Germinal center (tissue), 1 donor: Measurements from ENCODE around the gene MTFP1.
"Not testable (repeated sequence)": the region's sequence is repeated elsewhere in the genome, so short reads cannot be mapped to it uniquely, and the experiment has no call there.

Experiments used
- DNase-seq: peaks from one replicate; pipeline ENCODE4 v3.0.0; 2012; ENCODE audit warnings: mixed read lengths, low spot score

Gene MTFP1

GRCh38 chr22:30402028-30402765 is 23.4 kb upstream of the MTFP1 start:
- no peak for DNase-seq

DNA sequence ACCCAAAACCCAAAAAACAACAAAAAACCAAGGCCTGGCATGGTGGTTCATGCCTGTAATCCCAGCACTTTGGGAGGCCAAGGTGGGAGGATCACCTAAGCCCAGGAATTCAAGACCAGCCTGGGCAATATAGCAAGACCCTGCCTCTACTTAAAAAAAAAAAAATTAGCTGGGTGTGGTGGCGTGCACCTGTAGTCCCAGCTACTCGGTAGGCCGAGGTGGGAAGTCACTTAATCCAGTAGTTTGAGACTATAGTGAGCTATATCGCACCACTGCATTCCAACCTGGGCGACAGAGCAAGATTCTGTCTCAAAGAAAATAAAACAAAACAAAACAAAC is 22.8 kb upstream of the MTFP1 start:
- DNase-seq: not testable (repeated sequence)

- no peak for DNase-seq
These were observed 21.3 kb upstream of the MTFP1 start for GRCh38 chr22:30404307-30404706.

DNA sequence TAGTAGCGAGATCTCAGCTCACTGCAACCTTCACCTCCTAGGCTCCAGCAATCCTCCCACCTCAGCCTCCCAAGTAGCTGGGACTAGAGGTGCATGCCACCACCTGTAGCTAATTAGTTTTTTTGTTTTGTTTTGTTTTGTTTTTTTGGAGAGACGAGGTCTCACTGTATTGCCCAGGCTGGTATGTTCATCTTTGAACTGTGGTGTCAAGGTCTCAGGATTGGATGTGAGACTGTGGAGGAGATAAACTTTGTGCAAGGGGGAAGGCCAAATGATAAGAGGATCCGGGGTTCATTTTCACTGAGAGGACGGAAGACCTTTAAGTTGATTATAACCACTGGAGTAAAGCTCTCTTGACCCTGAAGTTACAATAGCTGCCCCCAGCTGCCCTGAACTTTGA is 19.8 kb upstream of the MTFP1 start:
- DNase-seq: no peak

DNA sequence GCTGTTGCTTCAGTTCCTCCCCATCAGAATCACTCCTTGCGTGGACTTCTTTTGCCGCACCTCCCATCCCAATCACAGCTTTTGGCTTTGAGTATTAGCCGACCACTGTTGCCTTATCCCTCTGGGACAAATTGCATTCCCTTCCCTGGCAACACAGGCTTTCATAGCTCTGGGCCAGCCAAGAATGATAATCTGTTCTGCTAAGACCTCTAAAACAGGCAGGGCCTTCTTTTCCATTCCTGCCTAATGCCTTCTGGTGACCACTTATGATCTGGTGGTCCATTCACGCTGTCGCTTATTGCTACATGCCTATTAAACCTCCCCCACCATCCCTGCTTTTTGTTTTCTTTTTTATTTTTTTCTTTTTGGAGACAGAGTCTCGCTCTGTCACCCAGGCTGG is 19.2 kb upstream of the MTFP1 start:
- DNase-seq: no peak

DNA sequence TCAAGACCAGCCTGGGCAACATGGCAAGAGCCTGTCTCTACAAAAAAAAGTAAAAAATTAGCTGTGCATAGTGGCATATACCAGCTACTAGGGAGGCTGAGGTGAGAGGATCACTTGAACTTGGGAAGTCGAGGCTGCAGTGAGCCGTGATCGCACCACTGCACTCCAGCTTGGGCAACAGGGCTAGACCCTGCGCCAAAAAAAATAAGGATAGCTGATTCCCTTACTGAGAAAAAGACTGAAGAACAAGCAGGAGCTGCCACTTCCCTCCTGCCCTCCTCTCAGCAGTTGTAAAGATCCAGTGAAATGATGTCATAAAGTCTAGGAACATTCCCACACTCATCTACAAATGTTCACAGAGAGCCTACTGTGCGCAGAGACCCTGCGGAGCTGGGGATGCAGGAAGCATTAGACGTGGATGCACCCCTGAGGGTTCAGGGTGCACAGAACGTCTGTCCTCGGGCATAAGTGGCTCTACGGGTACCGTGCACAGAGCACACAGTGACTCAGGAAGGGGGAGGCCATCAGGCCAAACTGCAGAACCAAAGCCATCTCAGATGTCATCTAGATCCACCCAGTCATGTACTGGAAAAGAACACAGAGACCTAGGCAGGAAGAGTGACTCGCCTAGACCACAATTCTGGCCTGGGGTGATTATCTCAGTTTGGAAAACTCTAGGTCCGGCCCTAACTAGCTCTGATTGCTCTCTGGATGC is 17.0 kb upstream of the MTFP1 start:
- DNase-seq: no peak

- DNase-seq: no peak
These were observed 13.8 kb upstream of the MTFP1 start for GRCh38 chr22:30411780-30412179.

DNA sequence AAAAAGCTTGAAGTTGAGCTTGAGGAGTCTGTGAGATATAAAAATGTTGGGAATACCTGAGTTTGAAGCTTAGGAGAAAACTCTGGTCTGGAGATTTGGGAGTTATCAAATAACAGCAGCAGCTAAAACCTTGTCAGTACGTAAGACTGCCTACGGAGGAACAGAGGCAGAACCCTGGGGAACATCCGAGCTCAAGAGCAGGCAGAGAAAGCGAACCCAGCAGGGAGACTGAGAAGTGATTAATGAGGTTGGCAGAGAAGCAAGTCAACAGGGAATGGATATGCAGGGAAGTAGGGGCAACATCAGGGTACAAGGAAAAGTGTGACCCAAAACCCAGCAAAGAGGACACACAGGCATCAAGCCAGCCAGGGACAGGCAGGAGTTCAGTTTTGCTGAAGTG is 12.6 kb upstream of the MTFP1 start:
- DNase-seq: no peak

- DNase-seq: no peak
These were observed 11.6 kb upstream of the MTFP1 start for GRCh38 chr22:30413745-30414524.

DNA sequence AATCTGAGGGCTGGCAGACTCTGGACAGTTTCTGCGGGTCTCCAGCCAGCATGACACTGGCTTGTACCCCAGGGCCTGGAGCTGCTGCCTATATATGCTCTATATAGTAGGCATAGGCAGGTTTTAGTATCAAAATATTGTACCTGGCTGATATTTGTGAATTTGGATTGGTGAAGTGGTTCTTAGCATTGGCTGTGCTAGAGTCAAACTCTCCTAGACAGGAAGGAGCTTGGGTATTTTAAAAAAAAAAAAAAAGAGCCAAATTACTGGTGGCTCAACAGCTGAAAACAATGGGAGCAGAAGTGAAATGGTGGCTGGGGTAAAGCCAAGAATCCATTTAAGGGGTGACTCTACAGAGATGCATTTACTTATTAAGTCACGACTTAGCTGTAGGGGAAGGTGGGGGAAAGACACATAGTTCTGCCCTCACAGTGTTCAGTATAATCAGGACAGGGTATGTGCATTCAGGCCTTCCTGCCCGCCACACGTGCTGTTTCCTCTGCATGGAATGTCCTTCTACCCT is 11.0 kb upstream of the MTFP1 start:
- no peak for DNase-seq

GRCh38 chr22:30416403-30416802 is 9.2 kb upstream of the MTFP1 start:
- no peak for DNase-seq

DNA sequence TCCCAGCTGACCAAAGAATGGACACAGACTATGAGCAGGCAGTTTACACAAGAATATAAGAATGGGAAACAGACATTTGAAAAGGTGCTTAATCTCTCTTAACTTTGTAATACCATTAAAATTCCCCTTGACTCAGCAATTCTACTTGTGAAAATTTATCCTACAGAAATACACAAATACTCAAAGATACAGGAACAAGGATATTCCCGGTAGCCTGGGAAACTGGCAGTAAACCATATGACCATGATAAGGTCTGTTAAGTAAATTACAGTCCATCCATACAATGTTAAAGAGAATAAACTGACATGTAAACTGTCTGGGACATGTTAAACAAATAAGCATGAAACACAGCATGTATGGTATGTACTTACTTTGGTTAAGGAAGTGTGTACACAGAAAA is 8.7 kb upstream of the MTFP1 start:
- no peak for DNase-seq

- DNase-seq: no peak
These were observed 5.0 kb upstream of the MTFP1 start for GRCh38 chr22:30420347-30421125.

DNA sequence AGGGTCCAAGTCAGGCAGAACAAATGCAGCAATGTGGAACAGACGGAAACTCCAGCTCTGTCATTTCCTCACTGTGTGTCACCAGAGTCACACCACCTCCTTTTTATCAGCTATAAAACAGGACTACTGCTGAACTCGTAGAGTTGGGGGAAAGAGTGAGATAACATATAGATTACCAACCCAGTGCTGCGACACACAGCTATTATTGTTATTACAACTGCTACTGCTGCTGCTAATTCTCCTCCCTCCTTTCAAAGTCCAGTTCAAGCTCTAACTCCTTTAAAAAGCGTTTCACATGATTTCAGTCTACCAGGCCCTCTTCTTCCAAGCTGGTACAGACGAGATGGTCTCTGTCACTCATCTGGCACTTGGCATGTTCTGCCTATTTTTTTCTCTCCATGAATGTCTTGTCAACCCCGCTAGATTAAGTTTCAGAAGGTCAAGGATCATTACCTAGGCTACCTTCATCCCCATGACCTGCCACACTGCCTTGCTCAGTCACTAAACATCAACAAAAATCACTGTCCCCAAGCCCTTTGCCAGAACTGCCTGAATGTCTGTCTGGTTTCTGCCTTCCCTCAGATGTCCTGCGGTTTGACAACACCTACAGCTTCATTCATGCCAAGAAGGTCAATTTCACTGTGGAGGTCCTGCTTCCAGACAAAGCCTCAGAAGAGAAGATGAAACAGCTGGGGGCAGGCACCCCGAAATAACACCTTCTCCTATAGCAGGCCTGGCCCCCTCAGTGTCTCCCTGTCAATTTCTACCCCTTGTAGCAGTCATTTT is 3.7 kb upstream of the MTFP1 start:
- no peak for DNase-seq

- no peak for DNase-seq
These were observed 2.9 kb upstream of the MTFP1 start for GRCh38 chr22:30422481-30423300.

DNA sequence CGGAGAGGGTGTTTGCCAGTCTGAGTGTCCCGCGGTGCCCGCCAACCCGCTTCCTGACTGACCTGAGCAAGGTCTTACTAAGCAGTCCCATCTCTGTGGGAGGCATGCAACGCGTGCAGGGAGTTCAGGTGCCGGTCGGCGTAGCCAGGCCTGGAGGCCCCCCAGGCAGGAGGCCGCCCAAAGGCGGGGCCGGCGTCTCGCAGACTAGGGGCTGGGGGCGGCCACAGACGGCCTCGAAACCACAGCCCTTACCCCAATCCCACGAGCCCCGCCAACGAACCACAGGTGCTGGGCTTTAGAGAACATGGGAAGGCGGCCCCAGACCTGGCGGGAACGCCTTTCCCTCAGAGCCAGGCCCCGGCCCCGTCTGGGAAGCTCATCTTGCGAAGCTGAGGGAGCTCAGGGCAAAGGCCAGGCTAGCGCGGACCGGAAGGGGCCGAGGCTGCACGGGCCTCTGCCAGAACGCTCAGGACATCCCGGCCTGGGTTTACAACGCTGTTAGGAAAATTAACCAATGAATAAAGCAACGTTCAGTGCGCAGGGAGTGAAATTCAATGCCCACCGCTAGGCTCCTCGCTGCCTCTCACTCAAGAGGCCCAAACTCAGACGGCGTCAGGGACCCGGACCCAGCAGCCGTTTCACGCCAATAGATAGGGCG is 2.1 kb upstream of the MTFP1 start:
- peak; percentile 23 for DNase-seq

- peak; percentile 99 for DNase-seq
These were observed 1.5 kb upstream of the MTFP1 start for GRCh38 chr22:30423959-30424533.

- no peak for DNase-seq
These were observed 838 bp upstream of the MTFP1 start for GRCh38 chr22:30424534-30425326.

DNA sequence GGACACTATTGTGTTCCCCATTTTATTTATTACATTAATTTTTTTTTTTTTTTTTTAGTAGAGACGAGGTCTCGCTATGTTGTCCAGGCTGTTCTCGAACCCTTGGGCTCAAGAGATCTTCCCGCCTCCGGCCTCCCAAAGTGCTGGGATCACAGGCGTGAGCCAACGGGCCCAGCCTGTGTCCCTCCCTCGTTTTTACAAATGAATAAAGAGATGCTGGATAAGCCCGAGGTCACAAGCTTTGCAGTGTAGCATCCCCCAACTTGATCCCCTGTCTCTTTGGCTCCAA is 297 bp upstream of the MTFP1 start:
- DNase-seq: no peak
